ENCODE measurements around the gene TCAP.

Gene TCAP

GRCh38 chr17:39660397-39661385 is 4.5 kb upstream of the TCAP start:
- H3K4me1 Mint-ChIP-seq: peaks cover 10% of the 10 kb centered on the region
- H3K27me3 Mint-ChIP-seq (ENCODE audit: low read depth): peaks cover 11% of the 10 kb centered on the region
- peak overlapping the region in 1 of 3 experiments; percentile 39 for H3K4me3 Mint-ChIP-seq
- no peak for TF ChIP-seq CTCF (IDR thresholded peaks at IDR 0.05; ENCODE audit: unreplicated experiment in 3 of 3)
- H3K27ac Mint-ChIP-seq: peak overlapping the region in 2 of 3 experiments; percentile 46 to 74
- no peaks in the 10 kb centered on the region for H3K9me3 Mint-ChIP-seq
- peaks cover 12% of the 10 kb centered on the region for H3K36me3 Mint-ChIP-seq (ENCODE audit: low read depth)

- H3K27ac Mint-ChIP-seq: no peak overlapping the region
- no peak overlapping the region for H3K4me3 Mint-ChIP-seq
- peaks cover 10% of the 10 kb centered on the region for H3K36me3 Mint-ChIP-seq (ENCODE audit: low read depth)
- H3K4me1 Mint-ChIP-seq: peaks cover 13% of the 10 kb centered on the region
- TF ChIP-seq CTCF (IDR thresholded peaks at IDR 0.05; ENCODE audit: unreplicated experiment in 3 of 3): no peak
- peaks cover 21% of the 10 kb centered on the region for H3K27me3 Mint-ChIP-seq (ENCODE audit: low read depth)
- H3K9me3 Mint-ChIP-seq: no peaks in the 10 kb centered on the region
Observed at GRCh38 chr17:39661744-39662541, 3.2 kb upstream of the TCAP start.

DNA sequence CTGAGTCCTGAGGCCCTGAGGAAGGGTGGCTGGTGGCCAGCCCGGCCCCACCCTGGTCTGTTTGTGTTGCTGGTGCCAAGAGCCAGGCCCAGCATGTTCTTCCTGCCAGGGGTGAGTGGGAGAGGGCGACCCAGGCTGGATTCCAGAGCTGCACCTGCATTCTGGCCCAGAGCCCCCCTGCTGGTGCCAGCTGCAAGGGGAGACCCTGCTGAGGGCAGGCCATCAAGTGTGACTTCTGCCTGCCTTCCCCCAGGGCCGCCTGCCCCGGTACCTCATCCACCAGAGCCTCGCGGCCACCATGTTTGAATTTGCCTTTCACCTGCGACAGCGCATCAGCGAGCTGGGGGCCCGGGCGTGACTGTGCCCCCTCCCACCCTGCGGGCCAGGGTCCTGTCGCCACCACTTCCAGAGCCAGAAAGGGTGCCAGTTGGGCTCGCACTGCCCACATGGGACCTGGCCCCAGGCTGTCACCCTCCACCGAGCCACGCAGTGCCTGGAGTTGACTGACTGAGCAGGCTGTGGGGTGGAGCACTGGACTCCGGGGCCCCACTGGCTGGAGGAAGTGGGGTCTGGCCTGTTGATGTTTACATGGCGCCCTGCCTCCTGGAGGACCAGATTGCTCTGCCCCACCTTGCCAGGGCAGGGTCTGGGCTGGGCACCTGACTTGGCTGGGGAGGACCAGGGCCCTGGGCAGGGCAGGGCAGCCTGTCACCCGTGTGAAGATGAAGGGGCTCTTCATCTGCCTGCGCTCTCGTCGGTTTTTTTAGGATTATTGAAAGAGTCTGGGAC is 2.4 kb upstream of the TCAP start:
- Mint-ChIP-seq H3K27ac (no peak overlapping the region), H3K4me1 (peaks cover 14% of the 10 kb centered on the region), H3K4me3 (no peak overlapping the region), H3K27me3 (ENCODE audit: low read depth) (peaks cover 27% of the 10 kb centered on the region), H3K36me3 (ENCODE audit: low read depth) (peaks cover 8% of the 10 kb centered on the region), H3K9me3 (no peaks in the 10 kb centered on the region)
- no peak for TF ChIP-seq CTCF (IDR thresholded peaks at IDR 0.05; ENCODE audit: unreplicated experiment in 3 of 3)

GRCh38 chr17:39663340-39663687 is 1.8 kb upstream of the TCAP start:
- TF ChIP-seq CTCF (IDR thresholded peaks at IDR 0.05; ENCODE audit: unreplicated experiment in 3 of 3): no peak
- Mint-ChIP-seq H3K27me3 (ENCODE audit: low read depth) (peaks cover 31% of the 10 kb centered on the region), H3K4me1 (peaks cover 14% of the 10 kb centered on the region), H3K27ac (no peak overlapping the region), H3K9me3 (no peaks in the 10 kb centered on the region), H3K36me3 (ENCODE audit: low read depth) (peaks cover 8% of the 10 kb centered on the region), H3K4me3 (no peak overlapping the region)

DNA sequence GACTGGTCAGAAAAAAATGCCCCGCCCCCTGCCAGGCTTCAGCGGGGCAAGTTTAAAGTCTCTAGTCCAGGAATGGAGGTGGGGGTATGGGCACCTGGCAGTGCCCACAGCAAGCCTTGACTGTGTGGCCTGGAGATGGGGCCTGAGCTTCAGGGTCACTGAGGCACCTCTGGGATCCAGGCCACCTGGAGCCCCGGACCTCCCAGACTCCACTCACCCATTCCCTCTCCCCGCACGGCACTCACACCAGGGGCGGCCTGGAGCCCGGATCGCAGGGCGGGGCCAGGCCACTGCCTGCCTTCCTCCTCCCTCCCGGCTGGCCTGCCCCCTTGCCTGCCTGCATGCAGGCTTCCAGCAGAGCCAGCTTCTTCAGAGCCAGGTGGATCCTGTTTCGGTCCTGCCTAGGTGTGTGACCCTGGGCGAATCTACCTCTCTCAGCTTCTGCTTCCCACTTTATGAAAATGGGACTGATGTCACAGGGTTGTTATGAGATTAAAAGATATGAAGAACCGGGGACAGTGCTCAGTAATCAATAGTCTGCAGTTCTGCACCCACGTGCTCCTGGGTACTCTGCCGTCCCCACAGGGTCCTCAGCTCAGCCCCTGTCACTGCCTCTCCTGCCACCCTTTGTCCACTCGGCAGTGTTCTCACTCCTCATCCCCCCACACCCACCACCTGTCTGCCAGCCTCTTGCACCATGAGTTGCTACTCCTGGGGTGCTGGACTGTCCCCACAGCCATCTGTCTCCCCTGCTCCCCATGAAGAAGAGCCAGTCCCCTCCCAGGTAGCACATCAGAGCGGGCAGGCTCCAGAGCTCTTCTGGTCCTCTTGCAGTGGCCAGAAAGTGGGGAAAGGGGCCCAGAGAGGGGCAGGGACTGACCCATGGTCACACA is 1.2 kb upstream of the TCAP start:
- Mint-ChIP-seq H3K4me3 (no peak overlapping the region), H3K4me1 (peaks cover 14% of the 10 kb centered on the region), H3K27ac (no peak overlapping the region), H3K9me3 (no peaks in the 10 kb centered on the region), H3K36me3 (ENCODE audit: low read depth) (peaks cover 8% of the 10 kb centered on the region), H3K27me3 (ENCODE audit: low read depth) (peaks cover 37% of the 10 kb centered on the region)
- no peak for TF ChIP-seq CTCF (IDR thresholded peaks at IDR 0.05; ENCODE audit: unreplicated experiment in 3 of 3)

Measured in nephron (organoid).